ENCODE data around the gene MTMR1.

GRCh38 chrX:150759568-150760416, 66.6 kb downstream of the MTMR1 start:
- TF ChIP-seq CTCF (IDR thresholded peaks at IDR 0.05) (no peak), POLR2A (IDR thresholded peaks at IDR 0.05) (no peak), EP300 (IDR thresholded peaks at IDR 0.05) (no peak)

All from ovary (tissue), 3 donors.